Measurements from ENCODE around the gene ALG2.

DNA sequence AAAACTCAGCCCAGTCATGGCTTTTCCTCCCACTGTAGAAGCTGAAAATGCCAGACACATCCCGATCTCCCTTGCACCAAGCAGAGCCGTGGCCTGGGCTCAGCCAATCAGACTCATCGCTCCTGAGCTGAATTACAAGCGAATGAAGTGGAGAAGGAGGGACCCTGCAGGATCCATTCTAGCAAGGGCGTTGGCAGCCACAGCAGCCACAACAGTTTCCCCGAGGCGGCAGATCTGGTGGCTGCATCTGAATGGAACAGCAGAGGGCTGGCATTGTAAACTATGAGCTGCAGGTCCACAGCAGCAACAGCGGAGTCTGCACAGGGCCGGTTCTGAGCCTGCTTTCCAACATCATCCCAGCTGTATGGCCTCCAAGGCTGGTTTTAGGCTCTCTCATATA lies 23.8 kb downstream of the ALG2 start:
- TF ChIP-seq, protein P1, sequence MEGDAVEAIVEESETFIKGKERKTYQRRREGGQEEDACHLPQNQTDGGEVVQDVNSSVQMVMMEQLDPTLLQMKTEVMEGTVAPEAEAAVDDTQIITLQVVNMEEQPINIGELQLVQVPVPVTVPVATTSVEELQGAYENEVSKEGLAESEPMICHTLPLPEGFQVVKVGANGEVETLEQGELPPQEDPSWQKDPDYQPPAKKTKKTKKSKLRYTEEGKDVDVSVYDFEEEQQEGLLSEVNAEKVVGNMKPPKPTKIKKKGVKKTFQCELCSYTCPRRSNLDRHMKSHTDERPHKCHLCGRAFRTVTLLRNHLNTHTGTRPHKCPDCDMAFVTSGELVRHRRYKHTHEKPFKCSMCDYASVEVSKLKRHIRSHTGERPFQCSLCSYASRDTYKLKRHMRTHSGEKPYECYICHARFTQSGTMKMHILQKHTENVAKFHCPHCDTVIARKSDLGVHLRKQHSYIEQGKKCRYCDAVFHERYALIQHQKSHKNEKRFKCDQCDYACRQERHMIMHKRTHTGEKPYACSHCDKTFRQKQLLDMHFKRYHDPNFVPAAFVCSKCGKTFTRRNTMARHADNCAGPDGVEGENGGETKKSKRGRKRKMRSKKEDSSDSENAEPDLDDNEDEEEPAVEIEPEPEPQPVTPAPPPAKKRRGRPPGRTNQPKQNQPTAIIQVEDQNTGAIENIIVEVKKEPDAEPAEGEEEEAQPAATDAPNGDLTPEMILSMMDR (IDR thresholded peaks at IDR 0.05), result no peak
- no peak for TF ChIP-seq POLR2A (IDR thresholded peaks at IDR 0.05)
